Superior temporal gyrus (tissue), 1 donor: Measurements from ENCODE around the gene SLC50A1.
A peak's percentile ranks its signal among the peaks of the same experiment; 100 is the strongest.

Source experiments
- DNase-seq: peaks from one replicate; pipeline ENCODE4 v3.0.0-alpha.2; 2016; ENCODE audit errors: extremely low spot score

SLC50A1 gene

GRCh38 chr1:155135415-155136028 is at the start of gene SLC50A1:
Gene SLC50A1 (plus strand): TSS chr1:155135852. CDS start chr1:155135912, 60 bp downstream.
- DNase-seq = peak; percentile 90

- peak; percentile 57 for DNase-seq
Measured at GRCh38 chr1:155086128-155086741, 49.4 kb upstream of the SLC50A1 start.

GRCh38 chr1:155086856-155087535 is 48.7 kb upstream of the SLC50A1 start:
- no peak for DNase-seq

GRCh38 chr1:155091071-155092051 is 44.3 kb upstream of the SLC50A1 start:
- peak; percentile 88 for DNase-seq

- DNase-seq = no peak
Measured at GRCh38 chr1:155092131-155092530, 43.5 kb upstream of the SLC50A1 start.

GRCh38 chr1:155092641-155093040 is 43.0 kb upstream of the SLC50A1 start:
- no peak for DNase-seq

GRCh38 chr1:155093911-155094621 is 41.6 kb upstream of the SLC50A1 start:
- DNase-seq = peak; percentile 80

GRCh38 chr1:155094622-155094948 is 41.1 kb upstream of the SLC50A1 start:
- no peak for DNase-seq

- no peak for DNase-seq
Measured at GRCh38 chr1:155099331-155099730, 36.3 kb upstream of the SLC50A1 start.

- DNase-seq = no peak
Measured at GRCh38 chr1:155103325-155103724, 32.3 kb upstream of the SLC50A1 start.

- DNase-seq = no peak
Measured at GRCh38 chr1:155104605-155105534, 30.8 kb upstream of the SLC50A1 start.

GRCh38 chr1:155105604-155106011 is 30.0 kb upstream of the SLC50A1 start:
- no peak for DNase-seq

GRCh38 chr1:155106862-155107261 is 28.8 kb upstream of the SLC50A1 start:
- no peak for DNase-seq

- no peak for DNase-seq
Measured at GRCh38 chr1:155107309-155108264, 28.1 kb upstream of the SLC50A1 start.

- no peak for DNase-seq
Measured at GRCh38 chr1:155108296-155108695, 27.4 kb upstream of the SLC50A1 start.

- DNase-seq = no peak
Measured at GRCh38 chr1:155110381-155110780, 25.3 kb upstream of the SLC50A1 start.

GRCh38 chr1:155110826-155111225 is 24.8 kb upstream of the SLC50A1 start:
- no peak for DNase-seq

- no peak for DNase-seq
Measured at GRCh38 chr1:155113450-155113980, 22.1 kb upstream of the SLC50A1 start.
